GM12878 (cell line): ENCODE measurements around the gene CACNA1E. TPM values are rescaled to one million over a fixed set of nuclear protein-coding genes. Genes with fewer than 3 reads are reported as not detected.

Experiments used
- ATAC-seq: fragments of 200-7000 bp; cut with Tn5 transposase; 3 replicates; pipeline ENCODE4 v1.9.1; 2020; ENCODE audit warnings: mild to moderate bottlenecking, moderate library complexity
- BruUV-seq: library from RNA; stranded (reverse); fragments of 400-500 nt; replicated peaks from 2 replicates; lab custom pipeline; 2021; lab: Mats Ljungman, UMichigan
- CTCF ChIA-PET: fragments of 300-600 bp; sonication (Branson Sonifier 250); formaldehyde crosslinking; extraction: SDS; loops from one replicate; lab custom pipeline; 2021; ENCODE audit warnings: inconsistent platforms; lab: Yijun Ruan, JAX
- POLR2A ChIA-PET: fragments of 350-600 bp; formaldehyde crosslinking; extraction: SDS; loops from one replicate; lab custom pipeline; 2021; ENCODE audit warnings: inconsistent platforms; lab: Charles Lee
- RAD21 ChIA-PET: fragments of 300-600 bp; sonication (Branson Sonifier 250); formaldehyde crosslinking; loops from one replicate; lab custom pipeline; 2023; ENCODE audit warnings: antibody characterized with exemption; ENCODE audit not compliant: unreplicated experiment; lab: Charles Lee
- SMC1A ChIA-PET: fragments of 300-600 bp; sonication (Branson Sonifier 250); formaldehyde crosslinking; loops from one replicate; lab custom pipeline; 2023; ENCODE audit not compliant: unreplicated experiment, uncharacterized antibody; lab: Charles Lee
- DNase-seq: peaks from one replicate; pipeline ENCODE4 v3.0.0-alpha.2; 2011; ENCODE audit warnings: low read depth, low spot score
- FAIRE-seq: peaks from 3 replicates; lab custom pipeline; 2011; peaks lifted over from hg19 to GRCh38; lab: Jason Lieb, UNC
- H2AFZ ChIP-seq: 2 replicates; pipeline ENCODE4 v1.6.0; 2011; ENCODE audit warnings: low read depth, low read length, control low read depth; ENCODE audit not compliant: control insufficient read depth
- H3K27ac ChIP-seq: 2 replicates; pipeline ENCODE4 v1.5.1; 2011; ENCODE audit warnings: control low read depth; ENCODE audit not compliant: control insufficient read depth, insufficient read depth
- H3K27me3 ChIP-seq, 2 experiments: replicated peaks in 1 of 2; 2 replicates each; pipeline versions ENCODE4 v1.6.0 to v1.6.1; 2011; ENCODE audit warnings: low read length in 1 of 2; ENCODE audit not compliant: control insufficient read depth in 2 of 2, insufficient read depth in 2 of 2
- H3K36me3 ChIP-seq, 2 experiments: 2 replicates each; pipeline ENCODE4 v1.5.1; 2011; ENCODE audit warnings: low read length in 1 of 2; ENCODE audit not compliant: control insufficient read depth in 2 of 2, insufficient read depth in 2 of 2
- H3K4me1 ChIP-seq: 2 replicates; pipeline ENCODE4 v1.6.1; 2011; ENCODE audit warnings: mild to moderate bottlenecking, low read length, moderate library complexity, mixed read lengths; ENCODE audit not compliant: control insufficient read depth, insufficient read depth
- H3K4me2 ChIP-seq: 2 replicates; pipeline ENCODE4 v1.6.0; 2011; ENCODE audit warnings: control low read depth; ENCODE audit not compliant: control insufficient read depth, insufficient read depth
- H3K4me3 ChIP-seq: fragments of 200-600 bp; sonication (generic); 2 replicates; pipeline ENCODE4 v1.5.1; 2016
- H3K79me2 ChIP-seq: 2 replicates; pipeline ENCODE4 v1.6.0; 2011; ENCODE audit warnings: low read length; ENCODE audit not compliant: control insufficient read depth, insufficient read depth
- H3K9ac ChIP-seq: 2 replicates; pipeline ENCODE4 v1.8.0; 2011; ENCODE audit warnings: low read length, control low read depth, mixed read lengths; ENCODE audit not compliant: control insufficient read depth, insufficient read depth
- H3K9me3 ChIP-seq: replicated peaks from 3 replicates; pipeline ENCODE4 v1.5.1; 2011; ENCODE audit warnings: mild to moderate bottlenecking, low read length; ENCODE audit not compliant: control insufficient read depth, insufficient read depth
- H4K20me1 ChIP-seq: 2 replicates; pipeline ENCODE4 v1.6.0; 2011; ENCODE audit not compliant: control insufficient read depth, insufficient read depth
- CBFB ChIP-seq: IDR thresholded peaks from 2 replicates; pipeline ENCODE4 v1.6.1; 2016; ENCODE audit warnings: antibody characterized with exemption, low read depth
- FOXM1 ChIP-seq: IDR thresholded peaks from 2 replicates; pipeline ENCODE4 v1.6.1; 2012; ENCODE audit warnings: low read depth, mild to moderate bottlenecking, inconsistent platforms, low read length, moderate library complexity
- HDGF ChIP-seq: fragments of 450-650 bp; IDR thresholded peaks from 2 replicates; pipeline ENCODE4 v1.6.1; 2016; ENCODE audit warnings: antibody characterized with exemption
- IKZF1 ChIP-seq: fragments of 450-650 bp; conservative IDR thresholded peaks from 2 replicates; pipeline ENCODE4 v1.6.1; 2017; ENCODE audit warnings: antibody characterized with exemption, mild to moderate bottlenecking
- JUND ChIP-seq: IDR thresholded peaks from 2 replicates; pipeline ENCODE4 v1.6.1; 2012; ENCODE audit warnings: low read depth, mild to moderate bottlenecking, low read length, improper control_type of control experiment, moderate library complexity
- MAX ChIP-seq: IDR thresholded peaks from 2 replicates; pipeline ENCODE4 v1.6.1; 2012; ENCODE audit warnings: low read depth, low read length, improper control_type of control experiment
- RUNX3 ChIP-seq: IDR thresholded peaks from 2 replicates; pipeline ENCODE4 v1.6.1; 2012; ENCODE audit warnings: low read length, inconsistent platforms
- TAF1 ChIP-seq: IDR thresholded peaks from 2 replicates; pipeline ENCODE4 v1.6.1; 2011; ENCODE audit warnings: mild to moderate bottlenecking, low read depth, low read length, borderline replicate concordance
- ZBED1 ChIP-seq: IDR thresholded peaks from 2 replicates; pipeline ENCODE4 v1.6.1; 2016; ENCODE audit warnings: borderline replicate concordance
- ZSCAN29 ChIP-seq: fragments of 450-650 bp; IDR thresholded peaks from 2 replicates; pipeline ENCODE4 v1.6.1; 2017; ENCODE audit warnings: mild to moderate bottlenecking, moderate library complexity
- in situ Hi-C: fragments of 300-500 bp; cut with MboI; formaldehyde crosslinking; loops from 9 replicates; pipeline ENCODE4 v1.14.3; 2018; ENCODE audit warnings: mixed read lengths
- intact Hi-C: fragments of 100-400 bp; cut with micrococcal nuclease; formaldehyde crosslinking; loops from one replicate; pipeline ENCODE4 v1.14.2; 2022; ENCODE audit not compliant: unreplicated experiment
- polyA plus RNA-seq, 11 experiments: library from polyadenylated mRNA; depleted of rRNA in 4 of 11; unstranded in 6 of 11; stranded (reverse) in 5 of 11; fragments of >200 nt; fragmentation: Nextera tagmentation in 4 of 11; fragmentation: Illumina TruSeq in 1 of 11; extraction: Ambion mirVana in 4 of 11; extraction: Trizol in 1 of 11; gene quantifications; 1 replicate in 1 of 11; 2 replicates in 10 of 11; pipeline versions ENCODE4 v1.2.1 to v1.2.3, GENCODE V29; 2011 to 2016; ENCODE audit warnings: inconsistent platforms in 2 of 11, missing spikeins in 2 of 11, low read depth in 1 of 11
- total RNA-seq, 4 experiments: library from RNA; depleted of rRNA in 3 of 4; stranded (reverse); fragments of >200 nt in 3 of 4; fragmentation: Illumina TruSeq in 1 of 4; extraction: Trizol in 1 of 4; gene quantifications; 2 replicates each; pipeline versions ENCODE4 v1.2.1 to v1.2.3, GENCODE V29; 2013 to 2021

Gene CACNA1E
- total and polyA plus RNA-seq, 10 of the 15 experiments (the other 5 are each of a cell fraction or from before 2014, with no cell fraction given): 0.57 to 22.0 (median 8.5) TPM

- no peak for TF ChIP-seq MAX
- TF ChIP-seq ZBED1: no peak
- no peak for TF ChIP-seq RUNX3
Observed at GRCh38 chr1:181759481-181759880, 276.2 kb downstream of the CACNA1E start (continued).

GRCh38 chr1:181763736-181764135 lies 280.4 kb downstream of the CACNA1E start:
- H3K79me2 ChIP-seq: no peaks in the 10 kb centered on the region
- no peak overlapping the region for H2AFZ ChIP-seq
- ChIA-PET POLR2A (no interaction called here), SMC1A (interaction anchor here (0.7 to 1.0 kb wide), 2 partner anchors 31 to 173 kb away, joined by 3 to 4 read pairs; no protein-coding TSS in a partner anchor), RAD21 (no interaction called here), CTCF (no interaction called here)
- H3K4me3 ChIP-seq: no peak overlapping the region
- DNase-seq: no peak
- no TSS peak for BruUV-seq
- in situ Hi-C loops: no loop called here
- no peaks in the 10 kb centered on the region for H4K20me1 ChIP-seq
- H3K4me1 ChIP-seq: no peaks in the 10 kb centered on the region
- H3K4me2 ChIP-seq: no peak overlapping the region
- no peak overlapping the region for H3K27ac ChIP-seq
- no peak for ATAC-seq
- H3K9ac ChIP-seq: no peak overlapping the region
- H3K9me3 ChIP-seq: no peaks in the 10 kb centered on the region
- FAIRE-seq: no peak
- H3K36me3 ChIP-seq: peaks cover 0 to 2% of the 10 kb centered on the region in 2 experiments; a peak in 1 of 4 replicates
- intact Hi-C loops: no loop called here
- TF ChIP-seq ZSCAN29 (no peak), TAF1 (no peak), CBFB (no peak), IKZF1 (no peak), FOXM1 (no peak), HDGF (no peak), JUND (no peak)
- TF ChIP-seq, all 136 proteins: peak for 0
- no peaks in the 10 kb centered on the region for H3K27me3 ChIP-seq
